WTC11 (cell line): ENCODE measurements around the gene IL2RA.

Source experiments
- JAZF1 ChIP-seq: fragments of 250-450 bp; sonication (Bioruptor Pico); IDR thresholded peaks from 2 replicates; pipeline ENCODE4 v1.9.0; 2021; ENCODE audit warnings: moderate library complexity, mild to moderate bottlenecking, inconsistent platforms
- NR2C2 ChIP-seq: sonication (generic); formaldehyde crosslinking; IDR thresholded peaks from 2 replicates; pipeline ENCODE4 v1.8.0; 2022; ENCODE audit warnings: mild to moderate bottlenecking, missing genetic modification reagents
- ZNF232 ChIP-seq: sonication (generic); formaldehyde crosslinking; IDR thresholded peaks from 2 replicates; pipeline ENCODE4 v1.8.0; 2022; ENCODE audit warnings: mild to moderate bottlenecking, missing genetic modification reagents
- TF ChIP-seq, protein P1 (sequence below): sonication (generic); formaldehyde crosslinking; IDR thresholded peaks from 2 replicates; pipeline ENCODE4 v1.8.0; 2023; ENCODE audit warnings: missing genetic modification reagents, mild to moderate bottlenecking, borderline replicate concordance
- TF ChIP-seq, protein P2 (sequence below): fragments of 200-600 bp; IDR thresholded peaks from 2 replicates; pipeline ENCODE4 v1.8.0; 2022; ENCODE audit warnings: antibody characterized with exemption

DNA sequence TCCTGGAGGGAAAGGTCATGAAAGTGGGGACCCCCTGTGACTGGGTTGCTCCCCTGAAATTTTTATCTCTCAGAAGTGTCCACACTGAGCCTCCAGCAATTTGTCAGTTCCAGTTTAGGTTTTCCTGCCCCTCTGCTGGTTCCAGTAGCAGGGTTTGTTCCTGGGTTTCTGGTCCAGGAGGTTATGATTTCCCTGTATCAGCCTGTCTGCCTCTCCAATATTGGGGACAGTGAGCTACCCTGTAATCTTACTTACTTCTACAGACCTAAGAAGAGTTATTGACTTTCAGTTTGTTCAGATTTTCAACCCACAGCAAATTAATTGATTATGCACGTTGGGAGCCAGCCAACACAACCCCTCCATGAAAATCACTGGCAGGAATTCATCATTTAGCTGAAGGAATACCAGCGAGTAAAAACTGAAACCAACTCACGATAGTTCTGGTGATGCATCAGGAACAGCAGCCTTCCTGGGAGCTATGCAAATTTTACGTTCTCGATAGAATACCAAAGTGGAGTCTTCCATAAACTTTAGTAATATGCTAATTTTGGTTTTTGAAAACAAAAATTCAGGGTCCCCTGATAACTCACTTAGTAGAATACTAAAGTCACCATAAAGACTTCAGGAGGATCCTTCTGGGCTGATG, 53.5 kb downstream of the IL2RA start:
- TF ChIP-seq, protein P1, sequence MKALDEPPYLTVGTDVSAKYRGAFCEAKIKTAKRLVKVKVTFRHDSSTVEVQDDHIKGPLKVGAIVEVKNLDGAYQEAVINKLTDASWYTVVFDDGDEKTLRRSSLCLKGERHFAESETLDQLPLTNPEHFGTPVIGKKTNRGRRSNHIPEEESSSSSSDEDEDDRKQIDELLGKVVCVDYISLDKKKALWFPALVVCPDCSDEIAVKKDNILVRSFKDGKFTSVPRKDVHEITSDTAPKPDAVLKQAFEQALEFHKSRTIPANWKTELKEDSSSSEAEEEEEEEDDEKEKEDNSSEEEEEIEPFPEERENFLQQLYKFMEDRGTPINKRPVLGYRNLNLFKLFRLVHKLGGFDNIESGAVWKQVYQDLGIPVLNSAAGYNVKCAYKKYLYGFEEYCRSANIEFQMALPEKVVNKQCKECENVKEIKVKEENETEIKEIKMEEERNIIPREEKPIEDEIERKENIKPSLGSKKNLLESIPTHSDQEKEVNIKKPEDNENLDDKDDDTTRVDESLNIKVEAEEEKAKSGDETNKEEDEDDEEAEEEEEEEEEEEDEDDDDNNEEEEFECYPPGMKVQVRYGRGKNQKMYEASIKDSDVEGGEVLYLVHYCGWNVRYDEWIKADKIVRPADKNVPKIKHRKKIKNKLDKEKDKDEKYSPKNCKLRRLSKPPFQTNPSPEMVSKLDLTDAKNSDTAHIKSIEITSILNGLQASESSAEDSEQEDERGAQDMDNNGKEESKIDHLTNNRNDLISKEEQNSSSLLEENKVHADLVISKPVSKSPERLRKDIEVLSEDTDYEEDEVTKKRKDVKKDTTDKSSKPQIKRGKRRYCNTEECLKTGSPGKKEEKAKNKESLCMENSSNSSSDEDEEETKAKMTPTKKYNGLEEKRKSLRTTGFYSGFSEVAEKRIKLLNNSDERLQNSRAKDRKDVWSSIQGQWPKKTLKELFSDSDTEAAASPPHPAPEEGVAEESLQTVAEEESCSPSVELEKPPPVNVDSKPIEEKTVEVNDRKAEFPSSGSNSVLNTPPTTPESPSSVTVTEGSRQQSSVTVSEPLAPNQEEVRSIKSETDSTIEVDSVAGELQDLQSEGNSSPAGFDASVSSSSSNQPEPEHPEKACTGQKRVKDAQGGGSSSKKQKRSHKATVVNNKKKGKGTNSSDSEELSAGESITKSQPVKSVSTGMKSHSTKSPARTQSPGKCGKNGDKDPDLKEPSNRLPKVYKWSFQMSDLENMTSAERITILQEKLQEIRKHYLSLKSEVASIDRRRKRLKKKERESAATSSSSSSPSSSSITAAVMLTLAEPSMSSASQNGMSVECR = no peak
- TF ChIP-seq, protein P2, sequence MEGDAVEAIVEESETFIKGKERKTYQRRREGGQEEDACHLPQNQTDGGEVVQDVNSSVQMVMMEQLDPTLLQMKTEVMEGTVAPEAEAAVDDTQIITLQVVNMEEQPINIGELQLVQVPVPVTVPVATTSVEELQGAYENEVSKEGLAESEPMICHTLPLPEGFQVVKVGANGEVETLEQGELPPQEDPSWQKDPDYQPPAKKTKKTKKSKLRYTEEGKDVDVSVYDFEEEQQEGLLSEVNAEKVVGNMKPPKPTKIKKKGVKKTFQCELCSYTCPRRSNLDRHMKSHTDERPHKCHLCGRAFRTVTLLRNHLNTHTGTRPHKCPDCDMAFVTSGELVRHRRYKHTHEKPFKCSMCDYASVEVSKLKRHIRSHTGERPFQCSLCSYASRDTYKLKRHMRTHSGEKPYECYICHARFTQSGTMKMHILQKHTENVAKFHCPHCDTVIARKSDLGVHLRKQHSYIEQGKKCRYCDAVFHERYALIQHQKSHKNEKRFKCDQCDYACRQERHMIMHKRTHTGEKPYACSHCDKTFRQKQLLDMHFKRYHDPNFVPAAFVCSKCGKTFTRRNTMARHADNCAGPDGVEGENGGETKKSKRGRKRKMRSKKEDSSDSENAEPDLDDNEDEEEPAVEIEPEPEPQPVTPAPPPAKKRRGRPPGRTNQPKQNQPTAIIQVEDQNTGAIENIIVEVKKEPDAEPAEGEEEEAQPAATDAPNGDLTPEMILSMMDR = no peak
- TF ChIP-seq NR2C2 = no peak
- TF ChIP-seq JAZF1 (CRISPR knock-in tag) = no peak
- TF ChIP-seq ZNF232 = no peak
